ENCODE results near the gene MYO1B.

MYO1B gene

GRCh38 chr2:191311156-191311555, 66.0 kb downstream of the MYO1B start:
- H3K4me3 ChIP-seq (ENCODE audit: low read depth, low read length) = no peak overlapping the region
- TF ChIP-seq, protein P1, sequence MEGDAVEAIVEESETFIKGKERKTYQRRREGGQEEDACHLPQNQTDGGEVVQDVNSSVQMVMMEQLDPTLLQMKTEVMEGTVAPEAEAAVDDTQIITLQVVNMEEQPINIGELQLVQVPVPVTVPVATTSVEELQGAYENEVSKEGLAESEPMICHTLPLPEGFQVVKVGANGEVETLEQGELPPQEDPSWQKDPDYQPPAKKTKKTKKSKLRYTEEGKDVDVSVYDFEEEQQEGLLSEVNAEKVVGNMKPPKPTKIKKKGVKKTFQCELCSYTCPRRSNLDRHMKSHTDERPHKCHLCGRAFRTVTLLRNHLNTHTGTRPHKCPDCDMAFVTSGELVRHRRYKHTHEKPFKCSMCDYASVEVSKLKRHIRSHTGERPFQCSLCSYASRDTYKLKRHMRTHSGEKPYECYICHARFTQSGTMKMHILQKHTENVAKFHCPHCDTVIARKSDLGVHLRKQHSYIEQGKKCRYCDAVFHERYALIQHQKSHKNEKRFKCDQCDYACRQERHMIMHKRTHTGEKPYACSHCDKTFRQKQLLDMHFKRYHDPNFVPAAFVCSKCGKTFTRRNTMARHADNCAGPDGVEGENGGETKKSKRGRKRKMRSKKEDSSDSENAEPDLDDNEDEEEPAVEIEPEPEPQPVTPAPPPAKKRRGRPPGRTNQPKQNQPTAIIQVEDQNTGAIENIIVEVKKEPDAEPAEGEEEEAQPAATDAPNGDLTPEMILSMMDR (IDR thresholded peaks at IDR 0.05; ENCODE audit: borderline replicate concordance, insufficient read depth, low read depth, low read length) = no peak

DNA sequence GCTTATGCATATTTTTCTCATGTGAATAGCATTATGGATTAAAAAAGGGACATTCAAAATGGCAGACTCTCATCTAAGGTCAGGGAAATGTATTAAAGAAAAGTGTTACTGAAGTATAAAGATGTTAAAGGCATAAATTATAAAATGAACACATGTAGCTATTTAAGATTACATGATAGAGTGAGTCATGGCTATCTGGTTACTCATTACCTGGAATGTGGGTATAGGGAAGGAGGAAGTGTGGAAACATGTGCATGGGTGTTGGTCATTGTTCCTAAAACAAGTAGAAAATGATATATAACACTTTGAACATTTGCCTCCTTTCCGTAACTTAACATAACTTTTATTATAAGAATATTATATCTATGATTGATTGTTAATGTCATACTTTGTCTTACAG, 66.4 kb downstream of the MYO1B start:
- H3K4me3 ChIP-seq (ENCODE audit: low read depth, low read length) = no peak overlapping the region
- TF ChIP-seq, protein P1 (IDR thresholded peaks at IDR 0.05; ENCODE audit: borderline replicate concordance, insufficient read depth, low read depth, low read length) = no peak

DNA sequence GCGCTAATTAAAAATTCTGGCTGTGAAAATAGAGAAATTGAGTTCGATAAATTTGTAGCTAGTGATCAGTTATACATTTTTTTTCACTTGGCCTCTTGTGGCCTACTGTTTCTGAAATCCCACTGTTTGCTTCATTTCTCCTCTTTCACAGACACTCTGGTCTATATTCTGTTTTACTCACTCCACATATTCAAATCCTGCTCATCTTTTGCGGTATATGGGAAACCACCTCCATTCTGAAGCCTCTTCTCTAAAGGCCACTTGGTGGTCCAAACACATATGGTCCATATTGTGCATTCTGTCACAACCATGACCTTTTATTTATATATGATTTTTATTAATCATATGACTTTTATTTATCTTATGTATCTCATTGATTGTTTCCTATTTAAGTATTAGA, 67.0 kb downstream of the MYO1B start:
- TF ChIP-seq, protein P1 (IDR thresholded peaks at IDR 0.05; ENCODE audit: borderline replicate concordance, insufficient read depth, low read depth, low read length) = no peak
- H3K4me3 ChIP-seq (ENCODE audit: low read depth, low read length) = no peak overlapping the region

DNA sequence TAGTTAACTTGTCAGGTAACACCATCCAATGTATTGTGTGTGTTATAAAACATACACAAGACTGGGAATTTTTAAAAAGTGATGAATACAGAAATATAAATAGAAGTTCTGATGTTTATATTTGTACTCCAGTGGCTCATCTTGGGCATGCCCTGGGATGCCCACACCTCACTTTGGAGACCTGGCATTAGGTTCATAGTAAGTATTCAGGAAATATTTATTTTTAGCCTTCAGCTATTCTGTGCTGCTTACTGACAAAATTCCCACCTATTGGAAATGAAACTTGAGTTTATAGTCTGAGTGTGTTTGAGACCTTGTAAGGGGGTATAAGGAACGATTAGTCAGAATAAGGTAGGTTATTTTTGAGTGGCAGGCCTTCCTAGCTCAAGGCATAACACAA, 67.5 kb downstream of the MYO1B start:
- H3K4me3 ChIP-seq (ENCODE audit: low read depth, low read length) = no peak overlapping the region
- TF ChIP-seq, protein P1 (IDR thresholded peaks at IDR 0.05; ENCODE audit: borderline replicate concordance, insufficient read depth, low read depth, low read length) = no peak

- TF ChIP-seq, protein P1 (IDR thresholded peaks at IDR 0.05; ENCODE audit: borderline replicate concordance, insufficient read depth, low read depth, low read length) = no peak
- H3K4me3 ChIP-seq (ENCODE audit: low read depth, low read length) = no peak overlapping the region
Observed at GRCh38 chr2:191314697-191315364, 69.6 kb downstream of the MYO1B start.

DNA sequence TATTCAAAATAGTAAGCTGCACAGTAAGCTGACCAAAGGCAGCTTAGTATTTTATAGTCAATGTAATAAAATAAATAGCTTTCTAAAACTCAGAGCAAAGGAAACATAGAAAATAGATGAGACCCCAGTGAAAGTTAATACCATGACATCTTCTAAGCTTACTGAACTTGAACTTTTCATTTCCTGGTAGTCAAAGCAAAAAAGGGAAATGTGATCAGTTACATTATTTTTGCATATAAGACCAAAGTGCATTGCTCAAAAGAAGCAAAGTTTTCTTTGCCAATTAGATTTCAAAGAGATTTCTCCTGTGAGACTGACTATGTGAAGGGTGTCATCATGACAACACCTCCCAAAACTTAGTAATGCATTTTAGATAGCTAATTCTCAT, 70.2 kb downstream of the MYO1B start:
- TF ChIP-seq, protein P1 (IDR thresholded peaks at IDR 0.05; ENCODE audit: borderline replicate concordance, insufficient read depth, low read depth, low read length) = no peak
- H3K4me3 ChIP-seq (ENCODE audit: low read depth, low read length) = no peak overlapping the region

DNA sequence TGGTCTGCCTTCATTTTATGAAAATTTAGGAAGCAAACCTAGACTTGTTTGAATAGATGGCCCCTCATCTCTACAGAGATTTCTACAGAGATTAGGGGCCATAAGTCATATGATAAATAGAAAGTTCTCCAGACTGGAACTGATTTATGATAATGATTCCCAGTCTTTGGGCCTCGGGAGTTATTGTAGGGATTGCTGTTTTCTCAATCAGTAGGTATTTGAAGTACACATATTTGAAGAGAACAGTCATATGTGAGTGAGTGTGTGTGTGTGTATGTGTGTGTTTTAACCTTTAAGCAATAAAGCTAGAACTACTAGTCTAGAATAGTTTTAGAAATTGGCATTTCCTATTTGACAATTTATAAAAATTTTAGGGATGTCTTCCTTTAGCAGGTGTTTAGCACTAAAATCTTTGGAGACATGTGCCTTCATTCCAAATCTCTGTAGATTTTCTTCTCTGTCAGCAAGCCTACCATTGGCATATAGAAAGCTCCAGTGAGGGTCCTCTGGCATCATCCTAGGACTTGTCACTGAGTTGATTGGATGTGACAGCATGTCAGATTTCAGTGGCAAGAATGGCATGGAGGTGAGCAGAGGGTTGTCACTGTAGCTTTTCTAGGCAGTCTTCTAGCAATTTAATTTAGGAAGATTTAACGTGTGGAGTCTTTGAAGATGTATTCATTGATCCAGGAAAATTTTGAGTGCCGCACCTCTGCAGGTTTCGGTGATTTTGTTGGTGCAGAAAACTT, 71.2 kb downstream of the MYO1B start:
- TF ChIP-seq, protein P1 (IDR thresholded peaks at IDR 0.05; ENCODE audit: borderline replicate concordance, insufficient read depth, low read depth, low read length) = no peak
- H3K4me3 ChIP-seq (ENCODE audit: low read depth, low read length) = no peak overlapping the region
